Nephron (organoid): Measurements from ENCODE around the gene GIGYF2.
A peak's percentile ranks its signal among the peaks of the same experiment; 100 is the strongest.

Experiments used
- H3K27ac Mint-ChIP-seq, 3 experiments: 2 replicates each; pipeline ENCODE4 v1.8.0; 2020; ENCODE audit warnings: mixed read lengths in 3 of 3, mild to moderate bottlenecking in 2 of 3, moderate library complexity in 1 of 3
- H3K27me3 Mint-ChIP-seq: 2 replicates; pipeline ENCODE4 v1.8.0; 2021; ENCODE audit warnings: low read depth, mild to moderate bottlenecking, moderate library complexity, mixed read lengths
- H3K36me3 Mint-ChIP-seq: 2 replicates; pipeline ENCODE4 v1.8.0; 2020; ENCODE audit warnings: low read depth, mixed read lengths
- H3K4me1 Mint-ChIP-seq: 2 replicates; pipeline ENCODE4 v1.8.0; 2020; ENCODE audit warnings: mixed read lengths
- H3K4me3 Mint-ChIP-seq, 3 experiments: 2 replicates each; pipeline ENCODE4 v1.8.0; 2020; ENCODE audit warnings: mild to moderate bottlenecking in 3 of 3, mixed read lengths in 3 of 3, moderate library complexity in 2 of 3
- H3K9me3 Mint-ChIP-seq: 2 replicates; pipeline ENCODE4 v1.8.0; 2020; ENCODE audit warnings: mixed read lengths
- TF ChIP-seq, protein P1 (sequence below), 3 experiments: fragments of 200-600 bp; sonication (generic); IDR thresholded peaks; one replicate each; pipeline ENCODE4 v1.5.0; 2021; ENCODE audit warnings: antibody characterized with exemption in 3 of 3; ENCODE audit not compliant: unreplicated experiment in 3 of 3

GIGYF2 gene

DNA sequence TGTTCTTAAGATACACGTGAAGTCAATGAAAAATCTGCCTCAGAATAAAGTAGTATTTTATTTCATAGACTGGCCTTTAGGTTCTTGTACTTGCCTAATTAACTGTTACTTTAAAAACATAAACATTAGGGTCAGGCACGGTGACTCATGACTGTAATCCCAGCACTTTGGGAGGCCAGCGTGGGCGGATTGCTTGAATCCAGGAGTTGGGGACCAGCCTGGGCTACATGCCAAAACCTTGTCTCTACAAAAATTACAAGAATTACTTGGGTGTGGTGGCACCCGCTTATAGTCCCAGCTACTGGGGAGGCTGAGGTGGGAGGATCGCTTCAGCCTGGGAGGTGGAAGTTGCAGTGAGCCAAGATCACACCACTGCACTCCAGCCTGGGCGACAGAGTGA lies 157.0 kb downstream of the GIGYF2 start:
- H3K9me3 Mint-ChIP-seq = no peaks in the 10 kb centered on the region
- no peak overlapping the region for H3K27ac Mint-ChIP-seq
- TF ChIP-seq, protein P1, sequence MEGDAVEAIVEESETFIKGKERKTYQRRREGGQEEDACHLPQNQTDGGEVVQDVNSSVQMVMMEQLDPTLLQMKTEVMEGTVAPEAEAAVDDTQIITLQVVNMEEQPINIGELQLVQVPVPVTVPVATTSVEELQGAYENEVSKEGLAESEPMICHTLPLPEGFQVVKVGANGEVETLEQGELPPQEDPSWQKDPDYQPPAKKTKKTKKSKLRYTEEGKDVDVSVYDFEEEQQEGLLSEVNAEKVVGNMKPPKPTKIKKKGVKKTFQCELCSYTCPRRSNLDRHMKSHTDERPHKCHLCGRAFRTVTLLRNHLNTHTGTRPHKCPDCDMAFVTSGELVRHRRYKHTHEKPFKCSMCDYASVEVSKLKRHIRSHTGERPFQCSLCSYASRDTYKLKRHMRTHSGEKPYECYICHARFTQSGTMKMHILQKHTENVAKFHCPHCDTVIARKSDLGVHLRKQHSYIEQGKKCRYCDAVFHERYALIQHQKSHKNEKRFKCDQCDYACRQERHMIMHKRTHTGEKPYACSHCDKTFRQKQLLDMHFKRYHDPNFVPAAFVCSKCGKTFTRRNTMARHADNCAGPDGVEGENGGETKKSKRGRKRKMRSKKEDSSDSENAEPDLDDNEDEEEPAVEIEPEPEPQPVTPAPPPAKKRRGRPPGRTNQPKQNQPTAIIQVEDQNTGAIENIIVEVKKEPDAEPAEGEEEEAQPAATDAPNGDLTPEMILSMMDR (IDR thresholded peaks at IDR 0.05; ENCODE audit: unreplicated experiment in 3 of 3) = no peak
- no peak overlapping the region for H3K4me3 Mint-ChIP-seq
- peaks cover 52% of the 10 kb centered on the region for H3K36me3 Mint-ChIP-seq
- no peaks in the 10 kb centered on the region for H3K27me3 Mint-ChIP-seq
- no peaks in the 10 kb centered on the region for H3K4me1 Mint-ChIP-seq

DNA sequence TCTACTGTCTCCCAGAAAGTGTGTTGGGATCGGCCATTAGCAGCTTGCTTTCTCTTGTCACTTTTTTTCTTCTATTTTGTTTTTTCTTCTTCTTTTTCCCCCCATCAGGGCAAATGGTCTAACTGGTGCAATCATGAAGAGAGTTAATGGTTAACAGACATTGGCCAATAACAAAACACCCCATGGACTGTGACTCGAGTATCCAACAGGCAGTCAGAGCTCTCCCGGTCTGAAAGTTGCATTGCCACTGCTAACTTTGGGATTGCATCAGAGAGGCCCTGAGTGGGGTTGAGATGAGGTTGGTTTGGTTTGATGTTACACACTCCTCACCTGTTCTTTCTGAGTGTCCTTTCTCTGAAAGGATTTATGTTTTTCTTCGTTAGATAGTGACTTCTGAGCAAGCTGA lies 160.0 kb downstream of the GIGYF2 start:
- Mint-ChIP-seq H3K36me3 (peaks cover 51% of the 10 kb centered on the region), H3K27ac (peak overlapping the region; percentile 22 to 76 (median 43)), H3K27me3 (no peaks in the 10 kb centered on the region), H3K4me3 (no peak overlapping the region), H3K4me1 (no peaks in the 10 kb centered on the region), H3K9me3 (no peaks in the 10 kb centered on the region)
- TF ChIP-seq, protein P1 (IDR thresholded peaks at IDR 0.05; ENCODE audit: unreplicated experiment in 3 of 3) = no peak

DNA sequence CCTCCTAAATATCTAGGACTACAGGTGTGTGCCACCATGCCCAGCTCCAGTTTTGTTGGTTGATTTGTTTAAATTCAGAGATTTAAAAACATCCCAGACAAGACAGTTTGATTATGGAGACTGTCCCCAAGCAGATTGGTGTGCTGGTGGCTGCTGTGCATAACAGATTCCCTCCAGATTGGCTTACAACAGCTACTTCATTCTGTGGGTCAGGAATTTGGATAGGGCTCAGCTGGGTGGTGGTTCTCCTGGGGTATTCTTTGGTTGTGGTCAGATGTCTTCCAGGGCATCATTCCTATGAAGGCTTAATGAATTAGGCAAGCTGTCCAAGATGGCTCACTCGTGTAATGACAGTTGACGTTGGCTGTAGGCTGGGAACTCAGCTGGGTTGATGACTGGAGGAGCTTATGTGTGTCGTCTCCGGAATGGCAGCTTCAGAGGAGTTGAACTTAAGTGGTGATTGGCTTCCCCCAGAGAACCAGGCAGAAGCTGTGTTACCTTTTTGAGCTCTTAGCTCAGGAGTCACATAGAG lies 162.3 kb downstream of the GIGYF2 start:
- Mint-ChIP-seq H3K9me3 (no peaks in the 10 kb centered on the region), H3K4me1 (no peaks in the 10 kb centered on the region), H3K36me3 (peaks cover 47% of the 10 kb centered on the region), H3K4me3 (no peak overlapping the region), H3K27ac (peak overlapping the region in 1 of 3 experiments; percentile 4), H3K27me3 (no peaks in the 10 kb centered on the region)
- TF ChIP-seq, protein P1 (IDR thresholded peaks at IDR 0.05; ENCODE audit: unreplicated experiment in 3 of 3) = no peak

DNA sequence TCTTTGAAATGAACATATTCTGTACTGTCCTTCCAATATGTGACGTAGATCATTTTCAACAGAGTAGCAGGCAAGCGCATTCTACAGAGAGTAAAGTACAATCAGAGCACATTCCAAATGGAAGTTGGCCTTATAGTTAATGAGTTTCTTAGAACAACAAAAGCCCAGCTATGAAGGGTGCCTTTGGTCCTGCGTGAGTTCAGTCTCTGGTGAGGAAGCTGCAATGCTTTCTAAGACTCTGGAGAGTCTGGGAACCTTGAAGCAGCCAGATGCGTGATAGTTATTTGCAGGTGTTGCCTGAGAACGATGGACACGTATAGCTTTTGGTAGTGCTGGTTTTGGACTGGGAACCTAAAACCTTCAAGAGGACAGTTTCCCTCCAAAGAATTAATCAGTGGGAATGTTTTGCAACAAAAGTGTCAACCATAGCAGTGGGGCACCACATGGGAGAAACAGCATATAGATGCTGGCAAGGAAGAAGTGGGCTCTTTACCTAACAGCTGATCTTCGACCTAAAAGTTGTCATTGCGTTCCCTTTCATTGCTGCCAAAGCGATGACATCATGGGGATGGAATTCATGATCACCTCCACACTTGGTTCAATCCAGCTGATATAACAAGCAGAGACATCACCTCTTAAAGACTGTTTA lies 163.6 kb downstream of the GIGYF2 start:
- no peaks in the 10 kb centered on the region for H3K4me1 Mint-ChIP-seq
- no peak overlapping the region for H3K4me3 Mint-ChIP-seq
- no peaks in the 10 kb centered on the region for H3K9me3 Mint-ChIP-seq
- H3K36me3 Mint-ChIP-seq = peaks cover 47% of the 10 kb centered on the region
- no peaks in the 10 kb centered on the region for H3K27me3 Mint-ChIP-seq
- TF ChIP-seq, protein P1 (IDR thresholded peaks at IDR 0.05; ENCODE audit: unreplicated experiment in 3 of 3) = no peak
- peak overlapping the region in 2 of 3 experiments; percentile 74 to 91 for H3K27ac Mint-ChIP-seq

DNA sequence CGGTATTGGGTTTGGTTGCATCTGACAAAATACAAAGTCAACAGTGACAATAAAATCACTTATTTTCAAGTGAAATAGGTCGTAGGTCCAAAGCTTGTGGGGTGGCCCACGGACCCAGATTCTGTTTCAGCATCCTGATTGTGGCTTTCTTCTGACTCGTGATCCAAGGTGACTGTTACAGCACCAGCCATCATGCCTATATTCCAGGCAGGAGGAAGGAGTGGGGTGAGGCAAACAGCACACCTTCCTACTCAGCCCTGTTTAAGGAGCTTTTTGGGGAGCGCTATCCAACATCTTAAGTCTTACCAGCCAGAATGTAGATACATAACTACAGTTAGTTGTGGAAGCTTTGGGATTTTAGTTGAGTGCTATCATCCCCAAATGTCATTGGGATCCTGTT lies 164.2 kb downstream of the GIGYF2 start:
- peak overlapping the region in 1 of 3 experiments; percentile 91 for H3K27ac Mint-ChIP-seq
- no peaks in the 10 kb centered on the region for H3K4me1 Mint-ChIP-seq
- no peak overlapping the region for H3K4me3 Mint-ChIP-seq
- TF ChIP-seq, protein P1 (IDR thresholded peaks at IDR 0.05; ENCODE audit: unreplicated experiment in 3 of 3) = no peak
- H3K36me3 Mint-ChIP-seq = peaks cover 44% of the 10 kb centered on the region
- no peaks in the 10 kb centered on the region for H3K27me3 Mint-ChIP-seq
- H3K9me3 Mint-ChIP-seq = no peaks in the 10 kb centered on the region

DNA sequence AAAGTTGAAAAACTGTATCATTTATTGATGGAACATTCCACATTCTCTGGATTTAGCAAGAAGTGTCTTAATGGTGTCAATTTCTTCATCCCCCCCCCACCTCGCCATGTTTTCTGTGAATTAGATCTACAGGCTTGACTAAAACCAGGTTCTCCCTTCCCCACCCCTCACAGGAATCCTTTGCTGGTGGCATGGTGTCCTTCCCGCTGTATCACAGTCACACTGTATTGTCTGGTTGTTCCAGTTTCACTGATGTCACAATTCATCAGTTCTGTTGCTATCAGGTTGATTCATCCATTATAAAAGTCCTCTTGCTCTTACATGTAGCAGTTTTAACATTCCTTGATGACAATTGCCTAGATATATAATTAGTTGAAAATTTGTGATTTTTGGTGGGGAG lies 166.9 kb downstream of the GIGYF2 start:
- Mint-ChIP-seq H3K27me3 (no peaks in the 10 kb centered on the region), H3K36me3 (peaks cover 21% of the 10 kb centered on the region), H3K4me1 (no peaks in the 10 kb centered on the region), H3K9me3 (no peaks in the 10 kb centered on the region), H3K4me3 (no peak overlapping the region), H3K27ac (no peak overlapping the region)
- TF ChIP-seq, protein P1 (IDR thresholded peaks at IDR 0.05; ENCODE audit: unreplicated experiment in 3 of 3) = no peak
